GM19023 (cell line): ENCODE results near the gene FOXO3.
"Not testable (repeated sequence)": the region's sequence is repeated elsewhere in the genome, so short reads cannot be mapped to it uniquely, and the experiment has no call there.

Experiments
- ATAC-seq: cut with Tn5 transposase; IDR thresholded peaks from one replicate; pipeline ENCODE4 v1.9.1; 2021; ENCODE audit warnings: mild to moderate bottlenecking, moderate library complexity; ENCODE audit not compliant: unreplicated experiment

FOXO3 gene

GRCh38 chr6:108555399-108556052, 5.2 kb upstream of the FOXO3 start:
- ATAC-seq, result no peak

- ATAC-seq, result no peak
These were observed 4.5 kb upstream of the FOXO3 start for GRCh38 chr6:108556250-108556649.

GRCh38 chr6:108556866-108557493, 3.7 kb upstream of the FOXO3 start:
- no peak for ATAC-seq

- ATAC-seq, result peak; percentile 23
These were observed 3.0 kb upstream of the FOXO3 start for GRCh38 chr6:108557494-108558371.

- ATAC-seq, result peak; percentile 55
These were observed 2.2 kb upstream of the FOXO3 start for GRCh38 chr6:108558372-108559096.

- ATAC-seq, result peak; percentile 45
These were observed 1.4 kb upstream of the FOXO3 start for GRCh38 chr6:108559097-108559883.

GRCh38 chr6:108559884-108560462, 744 bp upstream of the FOXO3 start:
- no peak for ATAC-seq

GRCh38 chr6:108561309-108561647, 561 bp downstream of the FOXO3 start:
- ATAC-seq, result not testable (repeated sequence)

GRCh38 chr6:108561742-108562502, 1.2 kb downstream of the FOXO3 start:
- ATAC-seq, result no peak

GRCh38 chr6:108562503-108562993, 1.8 kb downstream of the FOXO3 start:
- ATAC-seq, result no peak

- no peak for ATAC-seq
These were observed 2.6 kb downstream of the FOXO3 start for GRCh38 chr6:108563292-108563691.

- no peak for ATAC-seq
These were observed 3.5 kb downstream of the FOXO3 start for GRCh38 chr6:108564178-108564577.

GRCh38 chr6:108565091-108565766, 4.5 kb downstream of the FOXO3 start:
- peak; percentile 53 for ATAC-seq

GRCh38 chr6:108565893-108566292, 5.2 kb downstream of the FOXO3 start:
- ATAC-seq, result peak; percentile 43

- ATAC-seq, result no peak
These were observed 5.7 kb downstream of the FOXO3 start for GRCh38 chr6:108566406-108566805.

GRCh38 chr6:108568101-108568500, 7.4 kb downstream of the FOXO3 start:
- no peak for ATAC-seq

GRCh38 chr6:108568551-108569305, 8.0 kb downstream of the FOXO3 start:
- no peak for ATAC-seq

- no peak for ATAC-seq
These were observed 9.8 kb downstream of the FOXO3 start for GRCh38 chr6:108570517-108570916.
